Ovary (tissue), 3 donors: ENCODE data around the gene IGFL3.

Experiments used
- POLR2A ChIP-seq: fragments of 450-650 bp; IDR thresholded peaks from one replicate; pipeline ENCODE4 v1.6.1; 2017; ENCODE audit warnings: antibody characterized with exemption, mild to moderate bottlenecking, moderate library complexity
- TF ChIP-seq, protein P1 (sequence below), 3 donors: fragments of 450-650 bp in 2 of 3; fragments of 200-600 bp in 1 of 3; IDR thresholded peaks; one replicate each; pipeline versions ENCODE4 v1.5.1 to v1.8.0; 2016 to 2022; ENCODE audit warnings: antibody characterized with exemption in 3 of 3, mild to moderate bottlenecking in 1 of 3
- donor health status: DM: no; HTN: no; CAD: no.

DNA sequence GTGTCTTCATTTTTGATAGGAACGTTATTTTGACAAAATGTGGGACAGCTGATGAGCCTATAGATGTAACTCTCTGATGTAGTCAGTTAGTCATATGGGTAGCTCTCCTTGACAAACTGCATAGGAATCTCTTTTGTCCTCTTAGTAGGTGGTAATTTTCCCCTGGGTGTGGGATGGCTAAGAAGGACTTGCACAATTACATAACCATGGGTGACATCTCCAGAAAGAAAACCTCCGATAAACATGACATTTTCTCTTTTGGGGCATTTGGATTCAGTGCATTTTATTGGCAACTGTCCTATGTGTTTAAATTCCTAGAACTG, 41.8 kb downstream of the IGFL3 start:
- TF ChIP-seq, protein P1, sequence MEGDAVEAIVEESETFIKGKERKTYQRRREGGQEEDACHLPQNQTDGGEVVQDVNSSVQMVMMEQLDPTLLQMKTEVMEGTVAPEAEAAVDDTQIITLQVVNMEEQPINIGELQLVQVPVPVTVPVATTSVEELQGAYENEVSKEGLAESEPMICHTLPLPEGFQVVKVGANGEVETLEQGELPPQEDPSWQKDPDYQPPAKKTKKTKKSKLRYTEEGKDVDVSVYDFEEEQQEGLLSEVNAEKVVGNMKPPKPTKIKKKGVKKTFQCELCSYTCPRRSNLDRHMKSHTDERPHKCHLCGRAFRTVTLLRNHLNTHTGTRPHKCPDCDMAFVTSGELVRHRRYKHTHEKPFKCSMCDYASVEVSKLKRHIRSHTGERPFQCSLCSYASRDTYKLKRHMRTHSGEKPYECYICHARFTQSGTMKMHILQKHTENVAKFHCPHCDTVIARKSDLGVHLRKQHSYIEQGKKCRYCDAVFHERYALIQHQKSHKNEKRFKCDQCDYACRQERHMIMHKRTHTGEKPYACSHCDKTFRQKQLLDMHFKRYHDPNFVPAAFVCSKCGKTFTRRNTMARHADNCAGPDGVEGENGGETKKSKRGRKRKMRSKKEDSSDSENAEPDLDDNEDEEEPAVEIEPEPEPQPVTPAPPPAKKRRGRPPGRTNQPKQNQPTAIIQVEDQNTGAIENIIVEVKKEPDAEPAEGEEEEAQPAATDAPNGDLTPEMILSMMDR (IDR thresholded peaks at IDR 0.05) = no peak
- TF ChIP-seq POLR2A = no peak
